NCI-H1092 treated with DMSO at 0.1 percent for 48 hours (cell line): ENCODE measurements around the gene ARAF.
A peak's percentile ranks its signal among the peaks of the same experiment; 100 is the strongest.
"Not testable (repeated sequence)": the region's sequence is repeated elsewhere in the genome, so short reads cannot be mapped to it uniquely, and the experiment has no call there.

Experiments
- DNase-seq: peaks from one replicate; lab custom pipeline; 2025; lab: John Stamatoyannopoulos, UW

ARAF gene

GRCh38 chrX:47560934-47561658 is at the start of gene ARAF:
Gene ARAF, plus strand, starts transcription at chrX:47561205. Its CDS starts 1,763 bp downstream, at chrX:47562968.
- DNase-seq, result peak; percentile 98

DNA sequence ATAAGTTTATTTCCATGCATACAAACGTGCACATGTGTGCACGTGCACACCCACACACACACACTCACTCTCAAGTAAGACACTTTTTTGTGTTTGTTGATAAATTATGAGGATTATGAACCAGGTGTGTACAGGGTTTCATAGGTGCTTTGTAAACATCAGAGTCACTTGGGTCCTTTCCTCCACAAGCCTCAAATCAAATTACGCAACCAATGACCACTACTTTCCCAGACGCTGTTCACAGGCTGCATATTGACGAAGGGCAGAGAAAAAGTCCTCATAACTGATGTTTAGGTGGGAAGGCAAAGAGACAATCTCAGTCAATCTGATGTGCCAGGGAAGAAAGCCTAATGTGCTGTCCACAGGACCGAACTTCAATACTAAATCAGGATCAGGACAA is 48.6 kb upstream of the ARAF start:
- not testable (repeated sequence) for DNase-seq

- DNase-seq, result peak; percentile 34
Observed at GRCh38 chrX:47513034-47513965, 47.7 kb upstream of the ARAF start.

- no peak for DNase-seq
Observed at GRCh38 chrX:47514533-47515235, 46.3 kb upstream of the ARAF start.

GRCh38 chrX:47515941-47516665 is 44.9 kb upstream of the ARAF start:
- DNase-seq, result no peak

DNA sequence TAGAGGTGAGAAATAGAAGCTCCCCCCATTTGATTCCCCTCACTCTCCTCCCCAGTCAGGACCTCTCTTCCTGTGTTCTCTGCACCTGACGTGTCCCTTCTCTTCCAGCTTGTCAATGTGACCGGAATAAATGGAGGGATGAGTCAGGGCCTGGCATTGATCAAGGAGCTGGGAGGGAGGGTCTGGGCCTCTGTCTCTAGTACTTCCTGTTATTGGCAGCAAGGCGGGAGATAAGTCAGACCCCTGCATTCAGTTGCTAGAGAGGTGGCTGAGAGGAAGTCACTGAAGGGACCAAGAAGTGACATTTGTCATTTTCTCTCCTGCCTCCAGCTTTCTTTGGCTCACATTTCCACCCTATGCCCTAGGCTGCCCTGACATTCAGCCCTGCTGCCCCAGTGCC is 42.9 kb upstream of the ARAF start:
- no peak for DNase-seq

GRCh38 chrX:47523297-47523696 is 37.7 kb upstream of the ARAF start:
- peak; percentile 85 for DNase-seq

DNA sequence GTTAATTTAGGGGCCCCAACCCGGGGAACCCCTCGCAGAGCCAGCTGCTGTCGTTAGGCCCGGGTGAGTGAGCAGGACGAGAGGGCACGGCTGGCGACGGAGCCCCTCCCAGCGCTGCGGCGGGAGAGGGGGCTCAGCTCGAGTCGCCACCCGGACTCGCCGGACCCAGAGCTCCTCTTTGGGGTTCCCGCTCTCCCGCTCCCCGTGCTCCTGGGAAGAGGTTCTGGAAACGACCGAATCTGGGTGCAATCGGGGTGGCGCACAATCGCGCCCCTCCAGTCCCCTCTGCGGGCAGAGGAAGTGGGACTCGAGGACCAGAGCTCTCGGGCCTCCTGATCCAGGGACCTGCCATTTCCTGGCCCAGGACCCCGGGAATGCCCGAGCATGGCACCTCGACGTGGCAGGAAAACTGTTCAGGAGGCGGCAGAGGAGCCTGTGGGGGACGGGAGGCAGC is 37.3 kb upstream of the ARAF start:
- DNase-seq, result no peak

GRCh38 chrX:47529548-47529947 is 31.5 kb upstream of the ARAF start:
- no peak for DNase-seq

DNA sequence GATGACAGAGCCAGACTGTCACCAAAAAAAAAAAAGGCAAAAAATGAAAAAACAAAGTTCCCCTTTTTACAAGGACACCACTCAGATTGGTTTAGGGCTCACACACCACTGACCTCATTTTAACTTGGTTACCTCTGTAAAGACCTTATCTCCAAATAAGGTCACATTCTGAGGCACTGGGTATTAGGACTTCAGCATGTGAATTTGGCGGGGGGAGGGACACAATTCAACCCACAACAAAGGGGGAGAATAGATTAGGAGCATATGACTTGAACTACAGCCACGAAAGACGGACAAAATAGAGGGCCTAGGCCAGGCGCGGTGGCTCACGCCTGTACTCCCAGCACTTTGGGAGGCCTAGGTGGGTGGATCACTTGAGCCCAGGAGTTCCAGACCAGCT is 31.0 kb upstream of the ARAF start:
- no peak for DNase-seq

- peak; percentile 1 for DNase-seq
Observed at GRCh38 chrX:47539860-47540259, 21.1 kb upstream of the ARAF start.

GRCh38 chrX:47540754-47541538 is 20.1 kb upstream of the ARAF start:
- DNase-seq, result peak; percentile 96

DNA sequence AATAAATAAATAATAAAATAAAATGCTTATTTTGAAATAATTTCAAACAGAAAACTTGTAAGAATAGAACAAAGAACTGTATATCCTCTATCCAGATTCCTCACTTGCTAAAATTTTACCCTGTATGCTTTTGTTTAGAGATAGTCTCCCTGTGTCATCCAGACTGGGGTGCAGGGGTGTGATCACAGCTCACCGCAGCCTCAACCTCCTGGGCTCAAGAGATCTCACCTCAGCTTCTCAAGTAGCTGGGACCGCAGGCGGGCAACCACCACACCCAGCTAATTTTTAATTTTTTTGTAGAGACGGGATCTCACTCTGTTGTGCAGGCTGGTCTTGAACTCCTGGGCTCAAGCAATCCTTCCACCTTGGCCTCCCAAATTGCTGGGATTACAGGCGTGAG is 17.5 kb upstream of the ARAF start:
- no peak for DNase-seq

GRCh38 chrX:47556045-47556623 is 4.9 kb upstream of the ARAF start:
- DNase-seq, result peak; percentile 96

DNA sequence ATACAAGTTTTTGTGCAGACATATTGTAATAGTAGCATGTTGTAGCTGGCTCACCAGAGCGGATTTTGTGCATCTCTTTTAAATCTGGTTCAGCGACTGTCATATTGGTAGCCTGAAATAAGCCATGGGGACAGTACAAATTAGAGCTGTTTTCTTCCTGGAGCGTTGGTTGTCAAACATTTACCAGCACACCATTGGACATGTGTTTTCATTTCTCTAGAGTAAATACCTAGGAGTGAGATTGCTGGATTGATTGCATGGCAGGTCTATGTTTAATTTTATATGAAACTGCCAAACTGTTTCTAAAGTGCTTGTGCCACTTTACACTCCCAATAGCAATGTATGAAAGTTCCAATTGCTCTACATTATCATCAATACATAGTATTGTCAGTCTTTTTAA is 2.6 kb upstream of the ARAF start:
- DNase-seq, result no peak

GRCh38 chrX:47560179-47560933 is 649 bp upstream of the ARAF start:
- no peak for DNase-seq

- peak; percentile 56 for DNase-seq
Observed at GRCh38 chrX:47561659-47562151, 700 bp downstream of the ARAF start.

- DNase-seq, result no peak
Observed at GRCh38 chrX:47562615-47563243, 1.7 kb downstream of the ARAF start.

DNA sequence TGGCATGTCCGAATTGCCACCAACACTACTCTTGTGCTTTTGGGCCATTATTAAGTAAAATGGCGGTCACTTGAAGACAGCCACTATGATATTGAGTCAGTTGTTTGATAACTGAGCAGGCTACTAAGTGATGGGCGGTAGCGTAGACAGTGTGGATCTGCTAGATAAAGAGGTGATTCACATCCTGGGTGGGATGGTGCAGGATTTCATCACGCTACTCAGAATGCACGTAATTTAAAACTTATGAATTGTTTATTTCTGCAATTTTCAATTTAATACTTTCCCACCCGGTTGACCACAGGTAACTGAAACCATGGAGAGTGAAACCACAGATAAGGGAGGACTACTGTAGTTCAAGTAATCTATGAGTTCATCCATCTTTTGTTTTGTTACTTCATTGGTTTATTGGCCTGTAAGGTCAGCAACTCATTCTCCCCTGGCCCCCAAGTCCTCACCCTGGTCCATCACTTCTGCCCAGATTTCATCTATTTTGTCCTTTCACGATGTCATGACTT is 2.9 kb downstream of the ARAF start:
- DNase-seq, result no peak
